IMR-90 (cell line): Measurements from ENCODE around the gene GNB1L. TPM values are rescaled to one million over a fixed set of nuclear protein-coding genes. Genes with fewer than 3 reads are reported as not detected.

ENCODE experiments used
- ATAC-seq: fragments of 200-7000 bp; cut with Tn5 transposase; 2 replicates; pipeline ENCODE4 v1.9.1; 2020; ENCODE audit warnings: low read depth, mild to moderate bottlenecking, moderate library complexity
- BruUV-seq: library from RNA; stranded (reverse); fragments of 400-500 nt; replicated peaks from 2 replicates; lab custom pipeline; 2021; lab: Mats Ljungman, UMichigan
- CTCF ChIA-PET: fragments of 300-600 bp; formaldehyde crosslinking; extraction: SDS; loops from one replicate; lab custom pipeline; 2021; ENCODE audit warnings: antibody characterized with exemption; lab: Yijun Ruan, JAX
- POLR2A ChIA-PET: fragments of 300-600 bp; sonication (Branson Sonifier 250); formaldehyde crosslinking; loops from one replicate; lab custom pipeline; 2022; ENCODE audit warnings: antibody characterized with exemption; ENCODE audit not compliant: unreplicated experiment; lab: Charles Lee
- DNase-seq: peaks from one replicate; pipeline ENCODE4 v3.0.0; 2013
- H2AFZ ChIP-seq: replicated peaks from 2 replicates; pipeline ENCODE3; 2013; ENCODE audit warnings: low read length, mild to moderate bottlenecking; ENCODE audit not compliant: poor library complexity
- H2AK5ac ChIP-seq: 2 replicates; pipeline ENCODE4 v1.6.1; 2013; ENCODE audit warnings: low read depth, low read length, inconsistent platforms
- H2AK9ac ChIP-seq: replicated peaks from 2 replicates; pipeline ENCODE3; 2013; ENCODE audit warnings: mild to moderate bottlenecking, low read depth, low read length, moderate library complexity; ENCODE audit not compliant: poor library complexity
- H2BK120ac ChIP-seq: 2 replicates; pipeline ENCODE4 v1.6.1; 2013; ENCODE audit warnings: low read depth, low read length, inconsistent platforms
- H2BK15ac ChIP-seq: 3 replicates; pipeline ENCODE4 v1.6.1; 2013; ENCODE audit warnings: low read depth, low read length, inconsistent platforms
- H2BK20ac ChIP-seq: 2 replicates; pipeline ENCODE4 v1.6.1; 2013; ENCODE audit warnings: low read depth, mild to moderate bottlenecking, inconsistent platforms, low read length, moderate library complexity
- H2BK5ac ChIP-seq: 2 replicates; pipeline ENCODE4 v1.6.1; 2013; ENCODE audit warnings: mild to moderate bottlenecking, low read depth, low read length, inconsistent platforms; ENCODE audit not compliant: poor library complexity, severe bottlenecking
- H3K14ac ChIP-seq: replicated peaks from 2 replicates; pipeline ENCODE4 v1.6.1; 2013; ENCODE audit warnings: low read depth, low read length, inconsistent platforms
- H3K18ac ChIP-seq: 2 replicates; pipeline ENCODE4 v1.6.1; 2013; ENCODE audit warnings: low read depth, low read length, control low read depth
- H3K23ac ChIP-seq: 2 replicates; pipeline ENCODE4 v1.6.1; 2013; ENCODE audit warnings: low read depth, low read length, inconsistent platforms
- H3K27ac ChIP-seq: 2 replicates; pipeline ENCODE4 v1.5.1; 2013; ENCODE audit warnings: mild to moderate bottlenecking, control low read depth, low read length; ENCODE audit not compliant: insufficient read depth
- H3K27me3 ChIP-seq: 2 replicates; pipeline ENCODE4 v1.6.1; 2013; ENCODE audit warnings: low read length; ENCODE audit not compliant: control insufficient read depth, insufficient read depth
- H3K36me3 ChIP-seq: 2 replicates; pipeline ENCODE4 v1.6.1; 2013; ENCODE audit warnings: low read length, mixed read lengths; ENCODE audit not compliant: control insufficient read depth, insufficient read depth
- H3K4ac ChIP-seq: 2 replicates; pipeline ENCODE4 v1.6.1; 2013; ENCODE audit warnings: low read depth, low read length, inconsistent platforms
- H3K4me1 ChIP-seq: 2 replicates; pipeline ENCODE4 v1.6.1; 2013; ENCODE audit warnings: low read length, mixed read lengths; ENCODE audit not compliant: control insufficient read depth, insufficient read depth
- H3K4me2 ChIP-seq: 2 replicates; pipeline ENCODE4 v1.6.1; 2013; ENCODE audit warnings: low read depth, mild to moderate bottlenecking, control low read depth, low read length, moderate library complexity
- H3K4me3 ChIP-seq: 2 replicates; pipeline ENCODE4 v1.5.1; 2013; ENCODE audit warnings: low read depth, mild to moderate bottlenecking, control low read depth, low read length, moderate library complexity; ENCODE audit not compliant: insufficient read depth
- H3K56ac ChIP-seq: 2 replicates; pipeline ENCODE4 v1.6.1; 2013; ENCODE audit warnings: low read length, inconsistent platforms; ENCODE audit not compliant: insufficient read depth; ENCODE audit errors: extremely low read depth
- H3K79me1 ChIP-seq, 2 experiments: 2 replicates each; pipeline ENCODE4 v1.6.1; 2013; ENCODE audit warnings: low read length in 2 of 2, inconsistent platforms in 1 of 2, low read depth in 1 of 2
- H3K9ac ChIP-seq: 2 replicates; pipeline ENCODE4 v1.6.1; 2013; ENCODE audit warnings: low read depth, low read length, control low read depth
- H3K9me1 ChIP-seq: 2 replicates; pipeline ENCODE4 v1.6.1; 2013; ENCODE audit warnings: low read length, inconsistent platforms; ENCODE audit not compliant: insufficient read depth
- H3K9me3 ChIP-seq: 2 replicates; pipeline ENCODE4 v1.6.1; 2013; ENCODE audit warnings: low read length; ENCODE audit not compliant: control insufficient read depth, insufficient read depth
- H4K20me1 ChIP-seq: 2 replicates; pipeline ENCODE4 v1.6.1; 2013; ENCODE audit warnings: low read length, inconsistent platforms; ENCODE audit not compliant: insufficient read depth
- H4K5ac ChIP-seq: 2 replicates; pipeline ENCODE4 v1.6.1; 2013; ENCODE audit warnings: mild to moderate bottlenecking, low read depth, low read length, control low read depth
- H4K8ac ChIP-seq, 2 experiments: 2 replicates each; pipeline ENCODE4 v1.6.1; 2013; ENCODE audit warnings: low read depth in 2 of 2, low read length in 2 of 2, control low read depth in 1 of 2, inconsistent platforms in 1 of 2
- H4K91ac ChIP-seq: 2 replicates; pipeline ENCODE4 v1.6.1; 2013; ENCODE audit warnings: low read depth, low read length, inconsistent platforms; ENCODE audit not compliant: insufficient read depth
- BHLHE40 ChIP-seq: fragments of 150-350 bp; IDR thresholded peaks from 2 replicates; pipeline ENCODE4 v1.6.1; 2016; ENCODE audit warnings: mild to moderate bottlenecking, low read depth, low read length
- CHD1 ChIP-seq: IDR thresholded peaks from 2 replicates; pipeline ENCODE4 v1.6.1; 2012; ENCODE audit warnings: low read depth, low read length, improper control_type of control experiment
- MAFK ChIP-seq: IDR thresholded peaks from 2 replicates; pipeline ENCODE4 v1.6.1; 2012; ENCODE audit warnings: low read depth, low read length, improper control_type of control experiment
- MAZ ChIP-seq: IDR thresholded peaks from 2 replicates; pipeline ENCODE4 v1.6.1; 2012; ENCODE audit warnings: low read depth, mild to moderate bottlenecking, low read length, improper control_type of control experiment, moderate library complexity, borderline replicate concordance
- MXI1 ChIP-seq: IDR thresholded peaks from 2 replicates; pipeline ENCODE4 v1.6.1; 2012; ENCODE audit warnings: low read depth, mild to moderate bottlenecking, low read length, moderate library complexity, borderline replicate concordance
- POLR2A ChIP-seq: IDR thresholded peaks from 2 replicates; pipeline ENCODE4 v1.6.1; 2012; ENCODE audit warnings: mild to moderate bottlenecking, low read depth, low read length
- RCOR1 ChIP-seq: IDR thresholded peaks from 2 replicates; pipeline ENCODE4 v1.6.1; 2012; ENCODE audit warnings: mild to moderate bottlenecking, low read length, improper control_type of control experiment; ENCODE audit not compliant: insufficient replicate concordance
- USF2 ChIP-seq: fragments of 150-350 bp; IDR thresholded peaks from 2 replicates; pipeline ENCODE4 v1.6.1; 2017; ENCODE audit warnings: mild to moderate bottlenecking, antibody characterized with exemption, low read length, low read depth
- WGBS, 2 experiments: methylation state at CpG; one replicate each; pipeline versions ENCODE4 v1.1.5 to v1.1.7; 2013; ENCODE audit warnings: missing lambda C conversion rate in 2 of 2; ENCODE audit not compliant: insufficient read length in 1 of 2; ENCODE audit errors: extremely low coverage in 2 of 2; 5-methylcytosine and 5-hydroxymethylcytosine counted together
- dilution Hi-C: fragments of 300-500 bp; cut with HindIII; formaldehyde crosslinking; loops from one replicate; pipeline ENCODE4 v1.14.3; 2018; ENCODE audit warnings: low sequenced_read_pairs; ENCODE audit not compliant: unreplicated experiment
- in situ Hi-C: fragments of 300-500 bp; cut with MboI; formaldehyde crosslinking; loops from 3 replicates; pipeline ENCODE4 v1.14.3; 2019; ENCODE audit warnings: low sequenced_read_pairs, inconsistent platforms, mixed read lengths
- intact Hi-C: fragments of 100-400 bp; cut with micrococcal nuclease; formaldehyde crosslinking; loops from 2 replicates; pipeline ENCODE4 v1.10.0; 2022
- polyA plus RNA-seq, 3 experiments: library from polyadenylated mRNA; depleted of rRNA; stranded (reverse); fragments of >200 nt; gene quantifications; 2 replicates each; pipeline ENCODE4 v1.2.3, GENCODE V29; 2012; ENCODE audit warnings: low replicate concordance in 1 of 3
- total RNA-seq: library from RNA; depleted of rRNA; stranded (reverse); fragments of >200 nt; gene quantifications from 2 replicates; pipeline ENCODE4 v1.2.3, GENCODE V29; 2012
- TF ChIP-seq, protein P1 (sequence below): fragments of 150-350 bp; IDR thresholded peaks from 2 replicates; pipeline ENCODE4 v1.6.1; 2016; ENCODE audit warnings: low read depth, mild to moderate bottlenecking, low read length, moderate library complexity, borderline replicate concordance

The GNB1L gene
- total and polyA plus RNA-seq, 2 of the 4 experiments (the other 2 are of a cell fraction): 2.5 to 4.4 TPM

GRCh38 chr22:19770349-19771220 is 84.1 kb downstream of the GNB1L start:
- no peak for ATAC-seq
- no peaks in the 10 kb centered on the region for H3K4me1 ChIP-seq
- H3K56ac ChIP-seq: no peak overlapping the region
- no peak overlapping the region for H2AK9ac ChIP-seq
- no peak overlapping the region for H3K4ac ChIP-seq
- dilution Hi-C loops (no loop called here), in situ Hi-C loops (no loop called here), intact Hi-C loops (no loop called here)
- ChIA-PET CTCF (no interaction called here), POLR2A (no interaction called here)
- H3K27me3 ChIP-seq: peaks cover 89% of the 10 kb centered on the region
- H3K23ac ChIP-seq: no peak overlapping the region
- no peak for DNase-seq
- no peak overlapping the region for H2BK5ac ChIP-seq
- no peak overlapping the region for H3K9ac ChIP-seq
- H3K9me3 ChIP-seq: no peaks in the 10 kb centered on the region; the same call in 1 of the 2 replicates
- 90% methylated on average over 9 of the region's 25 CpGs; no CpG with 5 or more reads in 1 of the 2 experiments for WGBS, 2 experiments
- no peak for TF ChIP-seq MXI1
- TF ChIP-seq POLR2A: no peak
- TF ChIP-seq, protein P1, sequence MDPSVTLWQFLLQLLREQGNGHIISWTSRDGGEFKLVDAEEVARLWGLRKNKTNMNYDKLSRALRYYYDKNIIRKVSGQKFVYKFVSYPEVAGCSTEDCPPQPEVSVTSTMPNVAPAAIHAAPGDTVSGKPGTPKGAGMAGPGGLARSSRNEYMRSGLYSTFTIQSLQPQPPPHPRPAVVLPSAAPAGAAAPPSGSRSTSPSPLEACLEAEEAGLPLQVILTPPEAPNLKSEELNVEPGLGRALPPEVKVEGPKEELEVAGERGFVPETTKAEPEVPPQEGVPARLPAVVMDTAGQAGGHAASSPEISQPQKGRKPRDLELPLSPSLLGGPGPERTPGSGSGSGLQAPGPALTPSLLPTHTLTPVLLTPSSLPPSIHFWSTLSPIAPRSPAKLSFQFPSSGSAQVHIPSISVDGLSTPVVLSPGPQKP: no peak
- TF ChIP-seq MAZ: no peak
- no peak for TF ChIP-seq BHLHE40
- no peak for TF ChIP-seq RCOR1
- no peak for TF ChIP-seq CHD1
- TF ChIP-seq MAFK: no peak
- no peak for TF ChIP-seq USF2
- H3K9me1 ChIP-seq: peaks cover 3% of the 10 kb centered on the region; the same call in 1 of the 2 replicates
- BruUV-seq: no TSS peak
- H3K4me2 ChIP-seq: no peak overlapping the region
- no peak overlapping the region for H3K14ac ChIP-seq
- H3K27ac ChIP-seq: no peak overlapping the region
- no peak overlapping the region for H4K91ac ChIP-seq
- H2BK20ac ChIP-seq: no peak overlapping the region
- no peaks in the 10 kb centered on the region for H3K36me3 ChIP-seq
- no peaks in the 10 kb centered on the region for H4K20me1 ChIP-seq
- no peak overlapping the region for H4K8ac ChIP-seq
- H2AFZ ChIP-seq: no peak overlapping the region
- no peak overlapping the region for H4K5ac ChIP-seq
- H2BK15ac ChIP-seq: no peak overlapping the region
- no peak overlapping the region for H2AK5ac ChIP-seq
- H3K4me3 ChIP-seq: no peak overlapping the region
- no peaks in the 10 kb centered on the region for H3K79me1 ChIP-seq
- H3K18ac ChIP-seq: no peak overlapping the region
- no peak overlapping the region for H2BK120ac ChIP-seq
